Measurements from ENCODE around the gene COL1A2.

DNA sequence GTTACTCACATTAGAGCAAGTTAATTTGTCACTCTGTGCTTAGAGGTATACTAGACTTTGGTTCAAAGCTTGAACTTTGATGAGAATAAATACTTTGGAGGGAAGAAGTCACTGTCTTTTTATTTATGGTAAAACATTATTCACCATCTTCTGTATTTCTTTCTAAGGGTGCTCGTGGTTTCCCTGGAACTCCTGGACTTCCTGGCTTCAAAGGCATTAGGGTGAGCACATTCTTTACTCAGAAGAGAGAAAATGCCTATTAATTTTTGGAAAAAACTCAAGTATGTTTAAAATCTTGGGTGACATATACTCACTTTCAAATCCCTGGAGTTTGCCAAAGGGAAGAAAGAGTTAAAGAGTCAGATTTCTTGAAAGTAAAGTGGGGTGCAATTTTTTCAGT is 10.8 kb downstream of the COL1A2 start:
- TF ChIP-seq CTCF (IDR thresholded peaks at IDR 0.05) (no peak), EZH2 (IDR thresholded peaks at IDR 0.05) (no peak), EZH2phosphoT487 (IDR thresholded peaks at IDR 0.05) (no peak)
